Activated CD4-positive, alpha-beta memory T cell treated with anti-CD3 and anti-CD28 coated beads for 36 hours (primary cell): Measurements from ENCODE around the gene CDON. TPM values are rescaled to one million over a fixed set of nuclear protein-coding genes. Genes with fewer than 3 reads are reported as not detected.

Experiments used
- CTCF ChIA-PET: fragments of 350-600 bp; sonication (Branson Sonifier 250); formaldehyde crosslinking; loops from one replicate; lab custom pipeline; 2021; ENCODE audit warnings: antibody characterized with exemption, inconsistent platforms; lab: Charles Lee
- POLR2A ChIA-PET: fragments of 350-600 bp; sonication (Branson Sonifier 250); formaldehyde crosslinking; loops from one replicate; lab custom pipeline; 2021; ENCODE audit warnings: antibody characterized with exemption; lab: Charles Lee
- DNase-seq: peaks from one replicate; pipeline ENCODE4 v3.0.0-alpha.2; 2020
- H3K27ac Mint-ChIP-seq: one replicate; pipeline ENCODE4 v1.8.0; 2021; ENCODE audit warnings: mixed read lengths
- H3K27me3 Mint-ChIP-seq: one replicate; pipeline ENCODE4 v1.8.0; 2021; ENCODE audit warnings: mixed read lengths
- H3K36me3 Mint-ChIP-seq: one replicate; pipeline ENCODE4 v1.8.0; 2021; ENCODE audit warnings: mixed read lengths
- H3K4me1 Mint-ChIP-seq: one replicate; pipeline ENCODE4 v1.8.0; 2021; ENCODE audit warnings: low read depth, mixed read lengths
- H3K4me3 Mint-ChIP-seq: one replicate; pipeline ENCODE4 v1.8.0; 2021; ENCODE audit warnings: mild to moderate bottlenecking, mixed read lengths
- H3K9me3 Mint-ChIP-seq: one replicate; pipeline ENCODE4 v1.8.0; 2021; ENCODE audit warnings: mixed read lengths
- intact Hi-C: fragments of 100-400 bp; cut with micrococcal nuclease; formaldehyde crosslinking; loops from one replicate; pipeline ENCODE4 v1.15.1; 2023
- total RNA-seq, 2 experiments: library from RNA; stranded (reverse); gene quantifications; one replicate each; pipeline ENCODE4 v1.2.3, GENCODE V29; 2021

Gene CDON
- total RNA-seq, 2 experiments from 2014 or later: 2.5 to 2.7 TPM

DNA sequence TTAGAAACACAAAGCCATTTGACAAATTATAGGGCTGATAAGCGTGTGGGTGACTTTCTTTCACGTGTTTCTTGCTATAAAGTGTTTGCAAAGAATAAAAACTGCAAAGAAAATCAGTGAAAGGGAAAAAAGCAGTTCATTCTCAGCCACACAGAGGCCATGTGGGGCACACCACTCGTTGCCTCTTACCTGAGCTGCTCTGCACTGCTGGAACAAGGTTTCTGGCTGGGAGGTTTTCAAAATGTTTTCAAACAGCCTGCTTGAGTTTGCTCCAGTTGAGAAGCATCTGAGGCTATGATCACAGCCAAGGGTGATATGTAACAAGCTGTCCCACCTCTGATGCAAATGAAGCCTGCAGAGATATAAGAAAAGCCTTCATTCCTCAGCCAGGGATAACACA is 131.6 kb downstream of the CDON start:
- ChIA-PET CTCF (interaction anchor here (2.0 kb wide), 1 partner anchor 9 kb away, joined by 5 read pairs; no protein-coding TSS in a partner anchor), POLR2A (no interaction called here)
- H3K4me1 Mint-ChIP-seq: peaks cover 3% of the 10 kb centered on the region
- no peaks in the 10 kb centered on the region for H3K9me3 Mint-ChIP-seq
- H3K4me3 Mint-ChIP-seq: no peak overlapping the region
- DNase-seq: no peak
- H3K27me3 Mint-ChIP-seq: peaks cover 17% of the 10 kb centered on the region
- H3K27ac Mint-ChIP-seq: no peak overlapping the region
- H3K36me3 Mint-ChIP-seq: no peaks in the 10 kb centered on the region
- intact Hi-C loops: no loop called here

DNA sequence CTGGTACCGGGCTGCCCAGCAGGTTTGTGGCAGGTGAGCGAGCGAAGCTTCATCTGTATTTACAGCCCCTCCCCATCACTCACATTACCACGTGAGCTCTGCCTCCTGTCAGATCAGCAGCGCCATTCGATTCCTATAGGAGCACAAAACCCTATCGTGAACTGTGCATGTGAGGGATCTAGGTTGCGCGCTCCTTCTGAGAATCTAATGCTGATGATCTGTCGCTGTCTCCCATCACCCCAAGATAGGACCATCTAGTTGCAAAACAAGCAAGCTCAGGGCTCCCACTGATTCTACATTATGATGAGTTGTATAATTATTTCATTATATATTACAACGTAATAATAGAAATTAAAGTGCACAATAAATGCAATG is 132.6 kb downstream of the CDON start:
- H3K4me3 Mint-ChIP-seq: no peak overlapping the region
- POLR2A ChIA-PET: no interaction called here
- peaks cover 17% of the 10 kb centered on the region for H3K27me3 Mint-ChIP-seq
- H3K36me3 Mint-ChIP-seq: no peaks in the 10 kb centered on the region
- H3K9me3 Mint-ChIP-seq: no peaks in the 10 kb centered on the region
- no peak for DNase-seq
- H3K4me1 Mint-ChIP-seq: peaks cover 3% of the 10 kb centered on the region
- CTCF ChIA-PET: interaction anchor here (1.1 to 2.0 kb wide), 2 partner anchors 10 to 12 kb away, joined by 3 to 5 read pairs; no protein-coding TSS in a partner anchor
- no peak overlapping the region for H3K27ac Mint-ChIP-seq
- intact Hi-C loops: no loop called here

DNA sequence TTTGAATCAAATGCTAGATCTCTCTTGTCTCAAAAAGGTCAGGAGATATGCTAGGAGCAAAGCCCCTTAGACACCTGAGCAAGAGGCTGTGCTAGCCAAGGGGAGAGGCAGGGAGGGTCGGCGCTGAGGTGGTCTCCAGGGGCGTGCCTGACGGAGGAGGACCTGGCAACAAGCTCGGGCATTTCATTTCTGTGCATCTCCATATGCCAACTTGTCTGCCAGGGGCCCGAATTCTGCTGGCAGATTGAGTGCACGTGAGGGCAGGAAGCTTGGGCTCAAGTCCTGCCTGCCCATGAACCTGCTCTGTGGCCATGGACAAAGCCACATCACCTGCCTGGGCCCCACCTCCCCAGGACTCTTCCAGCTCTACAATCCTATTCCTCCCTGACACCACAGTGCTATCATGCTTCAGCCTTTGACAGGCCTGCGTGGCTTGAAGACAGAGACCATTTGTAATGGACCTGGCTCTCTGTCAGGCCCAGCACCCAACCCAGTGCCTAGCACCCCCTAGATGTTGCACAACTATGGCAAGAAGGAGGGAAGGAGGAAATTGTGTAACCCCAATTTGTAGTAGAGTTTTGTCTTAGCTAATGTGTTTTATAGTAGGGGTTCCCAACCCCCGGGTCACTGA is 133.1 kb downstream of the CDON start:
- Mint-ChIP-seq H3K4me3 (no peak overlapping the region), H3K4me1 (peaks cover 3% of the 10 kb centered on the region), H3K9me3 (no peaks in the 10 kb centered on the region), H3K27me3 (peaks cover 17% of the 10 kb centered on the region), H3K36me3 (no peaks in the 10 kb centered on the region), H3K27ac (no peak overlapping the region)
- POLR2A ChIA-PET: no interaction called here
- intact Hi-C loops: no loop called here
- CTCF ChIA-PET: interaction anchor here (1.1 to 2.0 kb wide), 3 partner anchors 10 to 12 kb away, joined by 3 to 5 read pairs (median 3); no protein-coding TSS in a partner anchor
- no peak for DNase-seq

DNA sequence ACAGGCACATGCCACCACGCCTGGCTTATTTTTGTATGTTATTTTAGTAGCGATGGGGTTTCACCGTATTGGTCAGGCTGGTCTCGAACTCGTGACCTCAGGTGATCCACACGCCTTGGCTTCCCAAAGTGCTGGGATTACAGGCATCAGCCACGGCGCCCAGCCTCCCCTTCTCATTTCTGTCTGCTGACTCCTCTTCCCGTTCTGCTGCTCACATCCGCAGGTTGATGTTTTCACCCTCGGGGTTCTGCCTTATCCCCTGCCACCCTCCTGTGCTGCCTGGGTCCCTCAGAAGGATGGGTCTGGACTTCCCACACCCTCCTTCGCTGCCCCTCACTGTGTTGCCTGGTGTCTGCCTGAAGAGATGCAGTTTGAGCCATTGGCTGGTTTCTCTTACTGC is 136.0 kb downstream of the CDON start:
- H3K9me3 Mint-ChIP-seq: no peaks in the 10 kb centered on the region
- ChIA-PET CTCF (interaction anchor here (0.6 kb wide), 1 partner anchor 150 kb away, joined by 3 read pairs; no protein-coding TSS in a partner anchor), POLR2A (no interaction called here)
- H3K4me1 Mint-ChIP-seq: no peaks in the 10 kb centered on the region
- intact Hi-C loops: no loop called here
- DNase-seq: no peak
- no peak overlapping the region for H3K27ac Mint-ChIP-seq
- no peak overlapping the region for H3K4me3 Mint-ChIP-seq
- H3K36me3 Mint-ChIP-seq: no peaks in the 10 kb centered on the region
- peaks cover 8% of the 10 kb centered on the region for H3K27me3 Mint-ChIP-seq

DNA sequence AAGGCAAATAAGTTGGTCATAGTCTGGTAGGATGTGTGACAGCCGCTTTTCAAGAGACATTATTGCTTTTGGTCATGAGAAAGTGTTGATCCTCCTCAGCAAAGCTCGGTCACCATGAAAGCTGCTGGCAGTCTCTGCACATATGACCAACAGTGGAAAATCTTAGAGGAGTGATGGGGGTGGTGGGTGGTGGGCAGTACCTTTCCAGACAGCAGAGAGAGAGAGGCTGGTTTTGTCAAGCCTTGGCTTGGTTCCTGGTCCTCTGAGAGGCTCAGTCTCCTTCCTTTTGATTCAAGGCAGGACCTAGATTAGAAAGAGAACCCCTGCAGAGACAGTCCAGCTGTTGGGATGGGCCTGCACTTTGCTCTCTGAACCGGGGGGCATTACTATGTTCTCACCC is 136.9 kb downstream of the CDON start:
- H3K9me3 Mint-ChIP-seq: no peaks in the 10 kb centered on the region
- intact Hi-C loops: no loop called here
- no peaks in the 10 kb centered on the region for H3K36me3 Mint-ChIP-seq
- ChIA-PET CTCF (interaction anchor here (1.0 to 4.1 kb wide), 5 partner anchors 9 to 555 kb away, joined by 4 to 47 read pairs (median 4); no protein-coding TSS in a partner anchor), POLR2A (interaction anchor here (0.7 kb wide), 1 partner anchor 183 kb away, joined by 3 read pairs; no protein-coding TSS in a partner anchor)
- no peak for DNase-seq
- H3K4me3 Mint-ChIP-seq: no peak overlapping the region
- peaks cover 8% of the 10 kb centered on the region for H3K27me3 Mint-ChIP-seq
- no peaks in the 10 kb centered on the region for H3K4me1 Mint-ChIP-seq
- no peak overlapping the region for H3K27ac Mint-ChIP-seq

DNA sequence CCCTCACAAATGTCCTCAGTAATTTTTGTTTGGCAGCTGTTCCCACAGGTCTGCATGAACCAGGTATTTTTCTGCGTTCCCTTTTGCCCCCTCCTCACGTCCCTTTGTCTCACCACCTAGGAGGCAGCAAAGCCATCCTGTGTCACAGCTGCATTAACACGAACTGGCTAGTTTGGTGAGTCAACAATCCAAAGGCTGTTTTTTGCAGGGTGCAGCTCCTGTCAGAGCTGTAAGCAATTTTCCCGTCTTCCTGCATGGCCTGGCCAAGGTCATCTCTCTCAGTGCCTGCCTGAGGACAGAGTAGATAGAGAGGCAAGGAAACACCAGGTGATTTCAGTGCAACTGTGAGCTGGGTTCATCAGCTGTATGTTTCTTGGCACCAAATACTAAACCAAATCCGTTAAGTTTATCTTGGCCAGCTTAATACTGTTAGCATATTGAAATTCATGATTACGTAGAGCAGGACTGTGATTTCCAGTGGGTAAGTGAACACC is 137.4 kb downstream of the CDON start:
- intact Hi-C loops: no loop called here
- Mint-ChIP-seq H3K36me3 (no peaks in the 10 kb centered on the region), H3K27me3 (peaks cover 11% of the 10 kb centered on the region), H3K4me1 (no peaks in the 10 kb centered on the region), H3K9me3 (no peaks in the 10 kb centered on the region), H3K27ac (no peak overlapping the region), H3K4me3 (no peak overlapping the region)
- ChIA-PET CTCF (interaction anchor here (1.0 to 4.1 kb wide), 5 partner anchors 9 to 556 kb away, joined by 4 to 47 read pairs (median 4); no protein-coding TSS in a partner anchor), POLR2A (interaction anchor here (0.7 kb wide), 1 partner anchor 184 kb away, joined by 3 read pairs; no protein-coding TSS in a partner anchor)
- DNase-seq: no peak

DNA sequence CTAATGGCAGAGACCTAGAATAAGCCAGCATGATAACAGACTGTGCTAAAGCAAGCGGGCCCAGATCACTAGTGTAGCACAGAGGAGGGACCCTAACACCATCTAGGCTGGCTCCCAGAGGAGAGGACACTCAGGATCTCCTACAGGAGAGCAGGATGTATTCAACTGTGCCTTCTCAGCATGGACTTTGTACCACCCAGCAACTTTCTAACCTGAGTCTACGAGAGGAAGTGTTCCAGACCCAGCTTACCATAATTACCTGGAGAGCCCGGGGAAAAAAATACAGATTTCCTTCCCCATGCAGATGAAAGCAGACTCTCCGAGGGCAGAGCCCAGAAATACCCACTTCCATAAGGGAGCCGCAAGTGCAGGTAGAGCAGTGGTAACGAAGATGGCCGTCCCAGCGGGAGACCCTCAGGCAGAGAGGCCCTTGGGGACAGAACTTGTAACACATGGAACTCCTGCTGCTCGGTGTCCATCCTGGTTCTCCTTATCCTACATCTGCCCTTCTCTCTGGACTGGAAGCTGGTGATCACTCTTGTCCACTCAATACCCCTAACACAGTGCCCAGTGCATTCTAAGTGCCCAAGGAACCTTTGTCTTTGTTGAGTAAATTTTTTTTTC is 138.2 kb downstream of the CDON start:
- Mint-ChIP-seq H3K27me3 (peaks cover 9% of the 10 kb centered on the region), H3K4me1 (no peaks in the 10 kb centered on the region), H3K9me3 (no peaks in the 10 kb centered on the region), H3K36me3 (no peaks in the 10 kb centered on the region), H3K27ac (no peak overlapping the region), H3K4me3 (no peak overlapping the region)
- ChIA-PET CTCF (interaction anchor here (0.8 to 4.1 kb wide), 8 partner anchors 8 to 556 kb away, joined by 3 to 47 read pairs (median 4); no protein-coding TSS in a partner anchor), POLR2A (no interaction called here)
- no peak for DNase-seq
- intact Hi-C loops: no loop called here

DNA sequence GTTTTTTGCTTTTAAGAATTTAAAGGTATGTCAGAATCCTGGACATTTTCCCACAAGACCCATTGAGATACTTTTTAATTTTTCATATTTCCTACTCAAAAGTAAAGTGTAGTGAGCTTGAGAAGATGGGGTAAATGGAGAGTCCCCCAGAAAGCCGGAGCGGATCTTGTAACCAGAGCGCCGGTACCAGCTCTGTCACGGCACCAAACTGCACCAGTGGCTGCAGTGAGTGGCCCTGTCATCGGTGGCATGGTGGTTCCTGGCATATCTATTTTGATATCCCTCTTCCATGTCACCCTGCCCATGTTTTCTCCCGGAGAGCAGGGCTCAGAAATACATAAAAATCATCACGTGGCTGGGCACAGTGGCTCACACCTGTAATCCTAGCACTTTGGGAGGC is 139.0 kb downstream of the CDON start:
- POLR2A ChIA-PET: no interaction called here
- intact Hi-C loops: loop anchor here (1.0 to 2.0 kb wide), 3 partner anchors 271 to 557 kb away; partner anchors contain the start of genes FAM118B and RPUSD4
- H3K9me3 Mint-ChIP-seq: no peaks in the 10 kb centered on the region
- H3K27ac Mint-ChIP-seq: no peak overlapping the region
- no peaks in the 10 kb centered on the region for H3K36me3 Mint-ChIP-seq
- DNase-seq: no peak
- CTCF ChIA-PET: interaction anchor here (0.7 to 4.1 kb wide), 7 partner anchors 14 to 274 kb away, joined by 3 to 47 read pairs (median 4); partner anchors contain the start of gene PUS3
- peaks cover 14% of the 10 kb centered on the region for H3K27me3 Mint-ChIP-seq
- H3K4me1 Mint-ChIP-seq: no peaks in the 10 kb centered on the region
- H3K4me3 Mint-ChIP-seq: no peak overlapping the region

DNA sequence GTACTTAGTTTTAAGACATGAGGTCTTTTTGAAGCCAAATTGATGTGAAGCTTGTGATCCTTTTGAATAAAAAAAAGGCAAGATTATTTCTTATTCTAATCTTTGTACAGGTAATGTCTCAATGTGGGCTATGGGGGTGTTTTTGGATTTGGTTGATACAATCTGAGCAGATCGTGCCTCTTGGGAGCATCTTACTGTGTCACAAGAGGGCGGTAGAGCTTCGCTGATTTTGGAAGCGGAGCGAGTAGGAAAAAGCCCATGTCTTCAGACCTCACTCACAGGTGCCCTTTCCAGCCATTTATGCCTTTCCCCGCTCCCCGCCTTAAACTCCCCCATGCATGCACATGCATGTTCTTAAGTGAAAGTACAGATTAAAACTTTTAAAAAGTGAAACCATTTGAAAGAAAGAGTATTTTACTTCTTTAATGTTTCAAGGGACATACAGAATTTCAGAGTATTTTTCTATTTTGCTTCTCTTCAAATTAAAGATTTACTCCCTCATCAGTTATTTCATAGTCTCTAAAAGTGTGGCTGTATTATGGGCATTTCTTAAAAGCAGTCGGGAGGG is 139.6 kb downstream of the CDON start:
- H3K36me3 Mint-ChIP-seq: no peaks in the 10 kb centered on the region
- intact Hi-C loops: loop anchor here (1.0 to 2.0 kb wide), 3 partner anchors 271 to 558 kb away; partner anchors contain the start of genes FAM118B and RPUSD4
- H3K27me3 Mint-ChIP-seq: peaks cover 18% of the 10 kb centered on the region
- H3K4me3 Mint-ChIP-seq: no peak overlapping the region
- ChIA-PET POLR2A (no interaction called here), CTCF (interaction anchor here (0.7 to 4.1 kb wide), 7 partner anchors 13 to 274 kb away, joined by 3 to 47 read pairs (median 4); partner anchors contain the start of gene PUS3)
- no peaks in the 10 kb centered on the region for H3K4me1 Mint-ChIP-seq
- no peak overlapping the region for H3K27ac Mint-ChIP-seq
- no peaks in the 10 kb centered on the region for H3K9me3 Mint-ChIP-seq
- peak; percentile 69 for DNase-seq

DNA sequence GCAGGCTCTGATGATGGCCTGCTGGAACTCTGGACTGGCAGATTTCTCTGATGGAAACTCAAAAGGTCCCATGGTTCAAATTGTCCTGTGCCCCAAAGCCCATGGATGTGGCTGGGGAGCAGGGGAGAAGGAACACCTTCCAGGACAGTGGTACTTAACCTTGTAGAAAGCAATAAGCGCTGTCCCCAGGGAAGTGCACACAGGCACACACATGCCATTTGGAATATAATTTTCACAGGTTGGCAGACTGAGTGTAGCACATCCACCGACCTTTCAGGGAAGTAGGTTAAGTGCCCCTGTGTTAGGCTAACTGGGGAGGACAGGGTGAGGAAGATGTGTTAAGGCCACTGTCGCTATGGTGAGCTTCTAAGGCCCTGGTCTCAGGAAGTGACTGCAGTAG is 140.5 kb downstream of the CDON start:
- no peaks in the 10 kb centered on the region for H3K36me3 Mint-ChIP-seq
- H3K4me1 Mint-ChIP-seq: no peaks in the 10 kb centered on the region
- peaks cover 21% of the 10 kb centered on the region for H3K27me3 Mint-ChIP-seq
- intact Hi-C loops: loop anchor here (2.0 kb wide), 1 partner anchor 559 kb away; no protein-coding TSS in a partner anchor
- ChIA-PET POLR2A (no interaction called here), CTCF (interaction anchor here (0.8 to 1.5 kb wide), 2 partner anchors 272 to 275 kb away, joined by 3 to 10 read pairs; no protein-coding TSS in a partner anchor)
- no peak for DNase-seq
- no peak overlapping the region for H3K27ac Mint-ChIP-seq
- no peaks in the 10 kb centered on the region for H3K9me3 Mint-ChIP-seq
- no peak overlapping the region for H3K4me3 Mint-ChIP-seq

DNA sequence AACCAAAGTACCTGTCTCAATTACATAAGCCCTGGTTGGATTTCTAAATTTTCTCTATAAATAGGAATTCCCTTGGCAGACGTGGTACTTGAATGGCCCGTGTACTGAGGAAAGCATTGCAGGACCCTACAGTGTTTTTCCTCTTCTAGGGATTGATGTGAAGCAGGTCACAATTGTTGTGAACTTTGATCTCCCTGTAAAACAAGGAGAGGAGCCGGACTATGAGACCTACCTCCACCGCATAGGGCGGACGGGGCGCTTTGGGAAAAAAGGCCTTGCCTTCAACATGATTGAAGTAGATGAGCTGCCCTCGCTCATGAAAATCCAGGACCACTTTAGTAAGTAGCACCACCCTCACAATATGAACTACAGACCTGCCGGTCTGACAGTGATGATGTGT is 141.6 kb downstream of the CDON start:
- H3K9me3 Mint-ChIP-seq: no peaks in the 10 kb centered on the region
- POLR2A ChIA-PET: no interaction called here
- DNase-seq: no peak
- H3K27me3 Mint-ChIP-seq: peaks cover 25% of the 10 kb centered on the region
- H3K4me3 Mint-ChIP-seq: no peak overlapping the region
- intact Hi-C loops: no loop called here
- no peaks in the 10 kb centered on the region for H3K36me3 Mint-ChIP-seq
- CTCF ChIA-PET: interaction anchor here (0.6 to 1.5 kb wide), 4 partner anchors 97 to 559 kb away, joined by 3 to 10 read pairs (median 4); no protein-coding TSS in a partner anchor
- H3K4me1 Mint-ChIP-seq: no peaks in the 10 kb centered on the region
- H3K27ac Mint-ChIP-seq: no peak overlapping the region
